ENCODE results near the gene TBC1D21. TPM values are rescaled to one million over a fixed set of nuclear protein-coding genes. Genes with fewer than 3 reads are reported as not detected.

TBC1D21 gene
- total RNA-seq, 4 donors from 2014 or later = not detected

- Histone ChIP-seq H3K9me3 (no peaks in the 10 kb centered on the region), H3K4me3 (no peak overlapping the region), H3K4me1 (no peaks in the 10 kb centered on the region), H3K36me3 (no peaks in the 10 kb centered on the region), H3K27ac (no peak overlapping the region), H3K27me3 (no peaks in the 10 kb centered on the region)
- DNase-seq (peak; percentile 60 to 64), ATAC-seq (peak; percentile 75 to 95)
- in situ Hi-C loops (cut with MboI; ENCODE audit: low sequenced_read_pairs in 4 of 4) (no loop called here), intact Hi-C loops (cut with DNase I; ENCODE audit: low total_unique reads) (no loop called here)
- TF ChIP-seq CTCF (IDR thresholded peaks at IDR 0.05 in 4 of 5, conservative IDR thresholded peaks at IDR 0.05 in 1 of 5) (peak; percentile 70 to 93 (median 80)), POLR2A (IDR thresholded peaks at IDR 0.05) (no peak)
These were observed 34.9 kb downstream of the TBC1D21 start for GRCh38 chr15:73908030-73908821.

GRCh38 chr15:73908822-73909122, 35.4 kb downstream of the TBC1D21 start:
- TF ChIP-seq POLR2A (IDR thresholded peaks at IDR 0.05) = no peak
- TF ChIP-seq CTCF (IDR thresholded peaks at IDR 0.05 in 4 of 5, conservative IDR thresholded peaks at IDR 0.05 in 1 of 5) = no peak
- H3K4me3 ChIP-seq = no peak overlapping the region
- no peaks in the 10 kb centered on the region for H3K9me3 ChIP-seq
- ATAC-seq (no peak), DNase-seq (no peak)
- intact Hi-C loops (cut with DNase I; ENCODE audit: low total_unique reads) = no loop called here
- no peaks in the 10 kb centered on the region for H3K36me3 ChIP-seq
- no peaks in the 10 kb centered on the region for H3K27me3 ChIP-seq
- no peaks in the 10 kb centered on the region for H3K4me1 ChIP-seq
- in situ Hi-C loops (cut with MboI; ENCODE audit: low sequenced_read_pairs in 4 of 4) = no loop called here
- H3K27ac ChIP-seq = no peak overlapping the region

- Histone ChIP-seq H3K9me3 (no peaks in the 10 kb centered on the region), H3K36me3 (no peaks in the 10 kb centered on the region), H3K4me1 (no peaks in the 10 kb centered on the region), H3K4me3 (no peak overlapping the region), H3K27me3 (no peaks in the 10 kb centered on the region), H3K27ac (no peak overlapping the region)
- ATAC-seq = no peak
- no peak for TF ChIP-seq POLR2A (IDR thresholded peaks at IDR 0.05)
- no peak for TF ChIP-seq CTCF (IDR thresholded peaks at IDR 0.05 in 4 of 5, conservative IDR thresholded peaks at IDR 0.05 in 1 of 5)
- no peak for DNase-seq
- intact Hi-C loops (cut with DNase I; ENCODE audit: low total_unique reads) = no loop called here
- in situ Hi-C loops (cut with MboI; ENCODE audit: low sequenced_read_pairs in 4 of 4) = no loop called here
These were observed 36.3 kb downstream of the TBC1D21 start for GRCh38 chr15:73909651-73910050.

- DNase-seq = no peak
- Histone ChIP-seq H3K27me3 (no peaks in the 10 kb centered on the region), H3K27ac (no peak overlapping the region), H3K9me3 (no peaks in the 10 kb centered on the region), H3K36me3 (no peaks in the 10 kb centered on the region), H3K4me3 (no peak overlapping the region), H3K4me1 (no peaks in the 10 kb centered on the region)
- intact Hi-C loops (cut with DNase I; ENCODE audit: low total_unique reads) = no loop called here
- no peak for ATAC-seq
- TF ChIP-seq CTCF (IDR thresholded peaks at IDR 0.05 in 4 of 5, conservative IDR thresholded peaks at IDR 0.05 in 1 of 5) (no peak), POLR2A (IDR thresholded peaks at IDR 0.05) (no peak)
- in situ Hi-C loops (cut with MboI; ENCODE audit: low sequenced_read_pairs in 4 of 4) = no loop called here
These were observed 37.3 kb downstream of the TBC1D21 start for GRCh38 chr15:73910522-73911303.

Data from gastrocnemius medialis (tissue), 4 donors.